Tibial nerve (tissue), 4 donors: ENCODE results near the gene GMDS.

ENCODE experiments used
- CTCF ChIP-seq, 5 experiments: fragments of 200-600 bp in 3 of 5; fragments of 450-650 bp in 2 of 5; sonication (generic) in 3 of 5; IDR thresholded peaks; one replicate each; pipeline ENCODE4 v1.5.1; 2016 to 2019; ENCODE audit warnings: antibody characterized with exemption in 5 of 5, mild to moderate bottlenecking in 3 of 5, moderate library complexity in 2 of 5
- EP300 ChIP-seq, 2 donors: sonication (generic); formaldehyde crosslinking; IDR thresholded peaks; one replicate each; pipeline ENCODE4 v1.6.1; 2017; ENCODE audit warnings: antibody characterized with exemption in 2 of 2, mild to moderate bottlenecking in 1 of 2
- POLR2A ChIP-seq, 2 donors: fragments of 450-650 bp; IDR thresholded peaks; one replicate each; pipeline ENCODE4 v1.6.1; 2017; ENCODE audit warnings: antibody characterized with exemption in 2 of 2, mild to moderate bottlenecking in 2 of 2, moderate library complexity in 2 of 2

- no peak for TF ChIP-seq CTCF (IDR thresholded peaks at IDR 0.05)
- no peak for TF ChIP-seq POLR2A (IDR thresholded peaks at IDR 0.05)
- peak in 1 of 2 donors; percentile 44 for TF ChIP-seq EP300 (IDR thresholded peaks at IDR 0.05)
These were observed 633.7 kb downstream of the GMDS start for GRCh38 chr6:1611572-1612298.
